ENCODE measurements around the gene CELF1.
"Not testable (repeated sequence)": the region's sequence is repeated elsewhere in the genome, so short reads cannot be mapped to it uniquely, and the experiment has no call there.

Gene CELF1

DNA sequence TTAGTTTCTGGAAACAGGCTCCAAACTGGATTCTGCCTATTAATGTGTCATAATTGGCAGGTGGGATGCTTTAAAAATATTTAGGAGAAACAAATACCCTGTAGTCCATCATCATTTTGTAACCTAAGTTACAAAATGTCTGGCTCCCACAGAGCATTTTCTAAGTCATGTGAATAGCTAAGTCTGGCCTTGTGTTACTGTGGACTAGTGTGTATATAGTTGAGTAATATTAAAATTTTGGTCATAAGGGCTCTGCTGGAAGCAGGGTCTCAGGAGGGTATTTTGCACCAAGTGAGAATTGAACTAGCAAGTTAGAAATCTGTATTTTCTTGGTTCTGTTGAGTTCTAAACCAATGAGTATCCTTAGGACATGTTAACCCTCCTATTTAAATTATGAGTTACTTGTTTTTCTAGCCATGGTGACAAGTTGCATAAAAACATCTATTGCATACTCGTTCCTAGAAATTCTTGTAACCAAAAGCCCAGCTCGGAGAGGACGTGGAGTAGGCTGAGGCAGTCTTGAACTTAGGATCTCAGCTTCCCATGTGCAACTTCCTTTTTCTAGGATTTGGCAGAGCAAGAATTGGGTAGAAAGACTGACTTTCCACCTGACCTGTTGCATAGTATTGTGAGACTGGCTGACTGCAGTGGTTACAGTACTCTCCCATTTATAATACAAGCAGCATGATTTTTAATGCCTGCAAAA, 17.9 kb upstream of the CELF1 start:
- H3K4me1 ChIP-seq (ENCODE audit: control insufficient read depth, insufficient read depth, low read length) = peaks cover 2% of the 10 kb centered on the region
- no peak overlapping the region for H3K9ac ChIP-seq (ENCODE audit: low read length)
- peaks cover 17% of the 10 kb centered on the region for H3K36me3 ChIP-seq (ENCODE audit: control insufficient read depth, insufficient read depth, low read length)
- no peak overlapping the region for H3K4me3 ChIP-seq (ENCODE audit: low read length)
- no peak overlapping the region for H3K27ac ChIP-seq (ENCODE audit: low read depth, low read length)
- no peaks in the 10 kb centered on the region for H3K27me3 ChIP-seq (ENCODE audit: control insufficient read depth, insufficient read depth, low read length)

DNA sequence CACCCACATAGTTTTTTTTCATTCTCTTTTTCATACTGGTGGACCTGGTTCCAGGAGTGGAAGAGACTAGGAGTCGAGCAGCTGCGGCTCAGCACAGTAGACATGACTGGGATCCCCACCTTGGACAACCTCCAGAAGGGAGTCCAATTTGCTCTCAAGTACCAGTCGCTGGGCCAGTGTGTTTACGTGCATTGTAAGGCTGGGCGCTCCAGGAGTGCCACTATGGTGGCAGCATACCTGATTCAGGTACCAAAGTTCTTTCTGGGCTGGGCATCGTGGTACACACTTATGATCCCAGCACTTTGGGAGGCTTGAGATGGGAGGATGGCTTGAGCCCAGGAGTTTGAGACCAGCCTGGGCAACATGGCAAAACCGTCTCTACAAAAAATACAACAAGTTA, 16.7 kb upstream of the CELF1 start:
- Histone ChIP-seq H3K4me3 (ENCODE audit: low read length) (no peak overlapping the region), H3K27ac (ENCODE audit: low read depth, low read length) (no peak overlapping the region), H3K9ac (ENCODE audit: low read length) (no peak overlapping the region), H3K27me3 (ENCODE audit: control insufficient read depth, insufficient read depth, low read length) (no peaks in the 10 kb centered on the region), H3K4me1 (ENCODE audit: control insufficient read depth, insufficient read depth, low read length) (peaks cover 5% of the 10 kb centered on the region), H3K36me3 (ENCODE audit: control insufficient read depth, insufficient read depth, low read length) (peaks cover 17% of the 10 kb centered on the region)

DNA sequence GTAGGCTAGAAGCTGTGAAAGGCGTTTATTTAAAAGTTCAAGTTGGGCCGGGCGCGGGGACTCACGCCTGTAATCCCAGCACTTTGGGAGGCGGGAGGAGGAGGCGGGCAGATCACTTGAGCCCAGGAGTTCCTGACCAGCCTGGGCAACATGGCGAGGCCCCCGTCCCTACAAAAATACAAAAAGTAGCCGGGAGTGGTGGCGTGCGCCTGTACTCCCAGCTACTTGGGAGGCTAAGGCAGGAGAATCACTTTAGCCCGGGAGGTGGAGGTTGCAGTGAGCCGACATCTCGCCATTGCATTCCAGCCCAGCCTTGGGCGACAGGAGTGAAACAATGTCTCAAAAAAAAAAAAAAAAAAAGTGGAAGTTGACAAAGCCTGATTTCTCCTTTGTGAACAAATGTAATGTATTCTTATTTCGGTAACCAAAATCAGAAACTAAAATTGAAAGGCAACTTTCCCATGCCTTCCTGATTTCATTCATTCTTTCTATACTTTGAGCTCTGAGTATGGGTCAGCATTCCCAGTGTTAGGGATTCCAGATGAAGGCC, 13.3 kb upstream of the CELF1 start:
- Histone ChIP-seq H3K4me3 (ENCODE audit: low read length) (peak overlapping the region; percentile 88), H3K27me3 (ENCODE audit: control insufficient read depth, insufficient read depth, low read length) (no peaks in the 10 kb centered on the region), H3K27ac (ENCODE audit: low read depth, low read length) (peak overlapping the region; percentile 79), H3K4me1 (ENCODE audit: control insufficient read depth, insufficient read depth, low read length) (peaks cover 5% of the 10 kb centered on the region), H3K36me3 (ENCODE audit: control insufficient read depth, insufficient read depth, low read length) (peaks cover 7% of the 10 kb centered on the region), H3K9ac (ENCODE audit: low read length) (peak overlapping the region; percentile 70)

DNA sequence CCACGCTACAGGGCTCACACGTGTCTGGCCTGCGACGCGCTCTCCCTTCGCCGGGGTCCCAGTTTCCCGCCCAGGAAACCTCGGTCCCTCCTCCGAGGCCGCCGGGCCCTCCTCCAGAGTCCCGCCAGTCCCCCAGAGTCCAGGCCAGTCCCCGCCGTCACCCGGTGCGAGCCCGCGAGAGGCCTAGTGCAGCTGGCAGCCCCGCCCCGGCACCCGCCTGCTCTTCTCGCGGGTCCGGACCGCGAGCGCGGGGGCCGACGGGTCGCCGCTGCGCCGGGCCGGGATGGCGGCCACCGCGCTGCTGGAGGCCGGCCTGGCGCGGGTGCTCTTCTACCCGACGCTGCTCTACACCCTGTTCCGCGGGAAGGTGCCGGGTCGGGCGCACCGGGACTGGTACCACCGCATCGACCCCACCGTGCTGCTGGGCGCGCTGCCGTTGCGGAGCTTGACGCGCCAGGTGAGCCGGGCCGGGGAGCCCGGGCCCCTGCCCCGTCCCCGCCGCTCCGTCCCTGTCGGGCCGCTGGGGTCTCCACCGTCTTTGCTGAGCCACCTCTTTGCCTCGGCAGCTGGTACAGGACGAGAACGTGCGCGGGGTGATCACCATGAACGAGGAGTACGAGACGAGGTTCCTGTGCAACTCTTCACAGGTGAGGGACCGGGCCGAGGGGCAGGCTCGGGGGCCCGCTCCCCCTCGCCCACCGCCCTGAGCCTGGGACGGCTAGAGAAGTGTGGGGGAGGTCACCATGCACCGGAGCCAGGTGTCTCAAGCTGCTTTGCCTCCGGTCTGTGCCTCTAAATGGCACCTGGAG, 12.6 kb upstream of the CELF1 start, which contains the start of gene PTPMT1:
TSS of gene PTPMT1 (plus strand) at position 260 of the 809 bp plus-strand sequence. CDS start at position 284, 24 bp downstream.
- peak within 1 kb of the TSS; percentile 79 for H3K27ac ChIP-seq (ENCODE audit: low read depth, low read length)
- H3K36me3 ChIP-seq (ENCODE audit: control insufficient read depth, insufficient read depth, low read length) = peaks cover 3% of the 10 kb centered on the region
- peak within 1 kb of the TSS; percentile 77 for H3K9ac ChIP-seq (ENCODE audit: low read length)
- peak within 1 kb of the TSS; percentile 88 for H3K4me3 ChIP-seq (ENCODE audit: low read length)
- H3K4me1 ChIP-seq (ENCODE audit: control insufficient read depth, insufficient read depth, low read length) = peaks cover 5% of the 10 kb centered on the region
- H3K27me3 ChIP-seq (ENCODE audit: control insufficient read depth, insufficient read depth, low read length) = no peaks in the 10 kb centered on the region

DNA sequence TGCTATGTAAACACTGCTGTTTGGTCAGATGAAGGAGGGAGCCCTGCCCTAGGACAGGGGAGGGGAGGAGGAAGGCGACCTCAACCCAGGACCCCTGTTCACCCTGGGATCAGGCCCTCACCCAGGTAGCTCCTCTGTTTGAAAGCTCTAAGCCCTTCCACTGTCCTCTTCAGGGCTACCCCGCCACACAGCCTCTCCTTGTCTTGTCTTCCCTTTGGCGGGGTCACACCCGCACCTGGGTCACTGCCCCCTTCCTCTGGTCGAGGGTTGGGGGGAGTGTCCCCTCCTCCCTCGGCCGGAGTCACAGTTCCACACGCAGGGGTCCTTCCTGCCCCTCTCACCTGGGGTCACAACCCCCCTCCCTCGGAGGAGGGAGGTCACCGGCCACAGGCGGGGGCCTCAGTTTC, 12.0 kb upstream of the CELF1 start:
- Histone ChIP-seq H3K27me3 (ENCODE audit: control insufficient read depth, insufficient read depth, low read length) (no peaks in the 10 kb centered on the region), H3K9ac (ENCODE audit: low read length) (peak overlapping the region; percentile 77), H3K36me3 (ENCODE audit: control insufficient read depth, insufficient read depth, low read length) (peaks cover 3% of the 10 kb centered on the region)

DNA sequence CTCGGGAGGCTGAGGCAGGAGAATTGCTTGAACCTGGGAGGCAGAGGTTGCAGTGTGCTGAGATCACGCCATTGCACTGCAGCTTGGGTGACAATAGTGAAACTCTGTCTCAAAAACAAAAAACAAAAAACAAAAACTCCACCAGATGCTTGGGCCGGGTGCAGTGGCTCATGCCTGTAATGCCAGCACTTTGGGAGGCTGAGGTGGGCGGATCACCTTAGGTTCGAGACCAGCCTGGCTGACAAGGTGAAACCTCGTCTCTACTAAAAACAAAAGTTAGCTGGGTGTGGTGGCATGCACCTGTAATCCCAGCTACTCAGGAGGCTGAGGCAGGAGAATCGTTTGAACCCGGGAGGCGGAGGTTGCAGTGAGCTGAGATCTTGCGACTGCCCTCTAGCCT, 11.4 kb upstream of the CELF1 start:
- H3K27ac ChIP-seq (ENCODE audit: low read depth, low read length); H3K9ac ChIP-seq (ENCODE audit: low read length); H3K4me1 ChIP-seq (ENCODE audit: control insufficient read depth, insufficient read depth, low read length); H3K4me3 ChIP-seq (ENCODE audit: low read length); H3K27me3 ChIP-seq (ENCODE audit: control insufficient read depth, insufficient read depth, low read length); H3K36me3 ChIP-seq (ENCODE audit: control insufficient read depth, insufficient read depth, low read length): not testable (repeated sequence)

More for the DNA sequence above, 12.0 kb upstream of the CELF1 start:
- H3K27ac ChIP-seq (ENCODE audit: low read depth, low read length) = peak overlapping the region; percentile 79
- H3K4me3 ChIP-seq (ENCODE audit: low read length) = peak overlapping the region; percentile 88
- H3K4me1 ChIP-seq (ENCODE audit: control insufficient read depth, insufficient read depth, low read length) = peaks cover 5% of the 10 kb centered on the region

DNA sequence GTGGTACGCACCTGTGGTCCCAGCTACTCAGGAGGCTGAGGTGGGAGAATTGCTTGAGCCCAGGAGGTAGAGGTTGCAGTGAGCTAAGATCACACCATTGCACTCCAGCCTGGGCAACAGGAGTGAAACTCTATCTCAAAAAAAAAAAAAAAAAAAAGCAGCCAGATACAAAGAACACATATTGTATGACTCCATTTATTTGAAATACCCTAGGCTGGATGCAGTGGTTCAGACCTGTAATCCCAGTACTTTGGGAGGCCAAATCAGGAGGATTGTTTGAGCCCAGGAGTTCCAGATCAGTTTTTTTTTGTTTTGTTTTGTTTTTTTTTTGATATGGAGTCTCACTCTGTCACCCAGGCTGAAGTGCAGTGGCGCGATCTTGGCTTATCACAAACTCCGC, 9.5 kb upstream of the CELF1 start:
- H3K27ac ChIP-seq (ENCODE audit: low read depth, low read length); H3K27me3 ChIP-seq (ENCODE audit: control insufficient read depth, insufficient read depth, low read length); H3K4me3 ChIP-seq (ENCODE audit: low read length); H3K4me1 ChIP-seq (ENCODE audit: control insufficient read depth, insufficient read depth, low read length); H3K9ac ChIP-seq (ENCODE audit: low read length); H3K36me3 ChIP-seq (ENCODE audit: control insufficient read depth, insufficient read depth, low read length): not testable (repeated sequence)

DNA sequence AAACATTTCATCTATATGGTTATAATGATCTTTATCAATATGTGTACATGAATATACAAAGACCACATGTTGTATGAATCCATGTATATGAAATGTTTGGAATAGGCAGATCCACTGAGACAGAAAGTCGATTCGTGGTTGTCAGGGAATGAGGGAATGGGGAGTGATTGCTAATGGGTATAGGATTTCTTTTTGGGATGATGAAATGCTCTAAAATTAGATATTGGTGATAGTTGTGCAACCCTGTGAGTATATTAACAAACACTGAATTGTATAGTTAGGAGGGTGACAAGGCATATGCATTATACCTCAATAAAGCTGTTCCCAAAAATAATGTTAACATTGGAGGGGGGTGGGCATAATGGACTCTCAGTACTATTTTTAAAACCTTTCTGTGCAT, 7.5 kb upstream of the CELF1 start:
- Histone ChIP-seq H3K4me3 (ENCODE audit: low read length) (no peak overlapping the region), H3K27ac (ENCODE audit: low read depth, low read length) (no peak overlapping the region), H3K4me1 (ENCODE audit: control insufficient read depth, insufficient read depth, low read length) (peaks cover 3% of the 10 kb centered on the region), H3K9ac (ENCODE audit: low read length) (no peak overlapping the region), H3K36me3 (ENCODE audit: control insufficient read depth, insufficient read depth, low read length) (no peaks in the 10 kb centered on the region), H3K27me3 (ENCODE audit: control insufficient read depth, insufficient read depth, low read length) (no peaks in the 10 kb centered on the region)

DNA sequence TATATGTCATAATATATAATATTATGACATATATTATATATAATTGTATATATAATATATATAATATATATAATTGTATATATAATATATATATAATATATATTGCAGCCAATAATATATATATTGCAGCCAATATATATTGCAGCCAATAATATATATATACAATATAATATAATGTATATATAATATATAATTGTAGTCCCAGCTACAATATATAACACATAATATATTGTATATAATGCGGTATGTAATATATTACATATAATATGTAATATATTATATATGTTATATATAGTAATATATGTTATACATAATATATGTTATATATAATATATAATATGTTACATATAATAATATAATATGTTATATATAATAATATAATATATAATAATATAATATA, 5.8 kb upstream of the CELF1 start:
- H3K27me3 ChIP-seq (ENCODE audit: control insufficient read depth, insufficient read depth, low read length) = no peaks in the 10 kb centered on the region
- H3K27ac ChIP-seq (ENCODE audit: low read depth, low read length) = no peak overlapping the region
- H3K4me3 ChIP-seq (ENCODE audit: low read length) = no peak overlapping the region
- no peaks in the 10 kb centered on the region for H3K4me1 ChIP-seq (ENCODE audit: control insufficient read depth, insufficient read depth, low read length)
- H3K9ac ChIP-seq (ENCODE audit: low read length) = no peak overlapping the region
- no peaks in the 10 kb centered on the region for H3K36me3 ChIP-seq (ENCODE audit: control insufficient read depth, insufficient read depth, low read length)

DNA sequence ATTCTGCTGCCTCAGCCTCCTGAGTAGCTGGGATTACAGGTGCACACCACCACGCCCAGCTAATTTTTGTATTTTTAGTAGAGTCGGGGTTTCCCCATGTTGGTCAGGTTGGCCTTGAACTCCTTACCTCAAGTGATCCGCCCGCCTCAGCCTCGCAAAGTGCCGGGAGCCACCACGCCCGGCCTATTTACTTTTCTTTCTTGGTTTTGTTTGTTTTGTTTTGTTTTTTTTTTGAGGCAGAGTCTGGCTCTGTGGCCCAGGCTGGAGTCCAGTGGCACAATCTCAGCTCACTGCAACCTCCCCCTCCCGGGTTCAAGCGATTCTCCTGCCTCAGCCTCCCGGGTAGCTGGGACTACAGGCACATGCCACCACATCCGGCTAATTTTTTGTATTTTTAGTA, 4.1 kb upstream of the CELF1 start:
- H3K27me3 ChIP-seq (ENCODE audit: control insufficient read depth, insufficient read depth, low read length) = not testable (repeated sequence)

DNA sequence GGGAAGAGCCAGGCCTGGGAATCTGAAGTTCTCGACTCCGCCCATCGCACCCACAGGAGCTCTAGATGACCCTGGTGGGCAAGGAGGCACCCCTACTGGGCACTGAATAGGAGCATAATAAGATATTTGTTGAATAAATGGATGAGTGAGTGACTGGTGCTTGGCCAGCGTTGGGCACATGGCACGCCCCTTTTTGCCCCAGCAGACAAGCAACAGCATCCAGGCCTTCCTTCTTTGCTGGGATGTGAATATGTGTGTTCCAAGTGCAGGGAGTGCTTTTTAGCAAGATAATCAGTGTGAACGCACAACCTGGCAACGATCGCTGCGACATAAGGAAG, 443 bp upstream of the CELF1 start:
- peak overlapping the region; percentile 81 for H3K4me3 ChIP-seq (ENCODE audit: low read length)
- H3K27me3 ChIP-seq (ENCODE audit: control insufficient read depth, insufficient read depth, low read length) = no peaks in the 10 kb centered on the region
- H3K9ac ChIP-seq (ENCODE audit: low read length) = peak overlapping the region; percentile 78
- H3K36me3 ChIP-seq (ENCODE audit: control insufficient read depth, insufficient read depth, low read length) = no peaks in the 10 kb centered on the region
- H3K27ac ChIP-seq (ENCODE audit: low read depth, low read length) = peak overlapping the region; percentile 66
- peaks cover 8% of the 10 kb centered on the region for H3K4me1 ChIP-seq (ENCODE audit: control insufficient read depth, insufficient read depth, low read length)

More for the DNA sequence above, 4.1 kb upstream of the CELF1 start:
- not testable (repeated sequence) for H3K9ac ChIP-seq (ENCODE audit: low read length); H3K4me3 ChIP-seq (ENCODE audit: low read length); H3K4me1 ChIP-seq (ENCODE audit: control insufficient read depth, insufficient read depth, low read length); H3K27ac ChIP-seq (ENCODE audit: low read depth, low read length); H3K36me3 ChIP-seq (ENCODE audit: control insufficient read depth, insufficient read depth, low read length)

DNA sequence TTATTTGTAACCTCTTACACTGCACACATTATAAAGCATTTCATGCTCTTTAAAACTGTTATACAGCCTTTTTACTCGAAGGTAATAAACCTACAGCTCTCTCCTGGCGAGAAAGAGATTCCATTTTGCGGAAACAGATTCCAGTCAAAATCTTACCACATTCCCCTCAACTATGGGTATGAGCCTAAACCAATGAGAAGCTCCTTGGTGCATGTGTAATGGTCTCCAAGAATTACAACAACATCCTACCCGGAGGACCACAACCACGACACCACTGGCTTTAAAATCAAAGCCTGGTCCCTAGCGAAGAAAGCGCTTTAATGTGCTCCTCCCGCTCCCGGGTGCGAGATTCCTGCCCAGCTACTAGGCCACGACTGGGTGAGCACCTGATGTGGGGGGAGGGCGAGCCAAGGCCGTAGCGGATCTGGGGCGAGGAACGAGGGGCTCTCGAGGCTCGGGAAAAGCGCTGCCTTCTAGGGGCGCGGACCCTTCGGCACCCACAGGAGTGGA, 821 bp downstream of the CELF1 start:
- Histone ChIP-seq H3K9ac (ENCODE audit: low read length) (peak overlapping the region; percentile 70), H3K4me1 (ENCODE audit: control insufficient read depth, insufficient read depth, low read length) (peaks cover 8% of the 10 kb centered on the region), H3K36me3 (ENCODE audit: control insufficient read depth, insufficient read depth, low read length) (no peaks in the 10 kb centered on the region), H3K4me3 (ENCODE audit: low read length) (peak overlapping the region; percentile 99), H3K27ac (ENCODE audit: low read depth, low read length) (peak overlapping the region; percentile 89), H3K27me3 (ENCODE audit: control insufficient read depth, insufficient read depth, low read length) (no peaks in the 10 kb centered on the region)

Data from rectal smooth muscle tissue (tissue), 1 donor.